HEK293 (cell line): Measurements from ENCODE around the gene GMIP.

ENCODE experiments used
- CTCF ChIA-PET: fragments of 350-600 bp; formaldehyde crosslinking; extraction: SDS; loops from one replicate; lab custom pipeline; 2021; ENCODE audit warnings: antibody characterized with exemption; lab: Yijun Ruan, JAX
- POLR2A ChIA-PET: fragments of 300-600 bp; formaldehyde crosslinking; extraction: SDS; loops from one replicate; lab custom pipeline; 2020; ENCODE audit warnings: antibody characterized with exemption, inconsistent platforms; lab: Yijun Ruan, JAX
- H3K27ac ChIP-seq: fragments of 200-500 bp; sonication (Bioruptor generic); 2 replicates; pipeline ENCODE4 v1.5.1; 2014; ENCODE audit warnings: low read depth, low read length, control low read depth, inconsistent platforms; ENCODE audit errors: extremely low read depth
- H3K36me3 ChIP-seq, 2 experiments: fragments of 200-500 bp in 1 of 2; sonication (Bioruptor generic) in 1 of 2; 1 replicate in 1 of 2; 2 replicates in 1 of 2; pipeline ENCODE4 v1.5.1; 2014 to 2017; ENCODE audit warnings: inconsistent platforms in 2 of 2, low read length in 2 of 2; ENCODE audit not compliant: control insufficient read depth in 2 of 2, insufficient read depth in 1 of 2
- H3K4me1 ChIP-seq: fragments of 200-500 bp; sonication (Bioruptor generic); 2 replicates; pipeline ENCODE4 v1.5.1; 2014; ENCODE audit warnings: mild to moderate bottlenecking, low read length, inconsistent platforms; ENCODE audit not compliant: control insufficient read depth, insufficient read depth
- H3K4me3 ChIP-seq: 2 replicates; pipeline ENCODE4 v1.5.1; 2011; ENCODE audit warnings: low read depth, mild to moderate bottlenecking, control low read depth, low read length, moderate library complexity
- H3K9me3 ChIP-seq: fragments of 200-500 bp; sonication (Bioruptor generic); 2 replicates; pipeline ENCODE4 v1.5.1; 2014; ENCODE audit warnings: low read depth, low read length, inconsistent platforms; ENCODE audit not compliant: control insufficient read depth, insufficient read depth
- ELK4 ChIP-seq: IDR thresholded peaks from 2 replicates; pipeline ENCODE4 v1.6.1; 2011; ENCODE audit warnings: mild to moderate bottlenecking, low read depth, low read length, borderline replicate concordance
- IKZF3 ChIP-seq: fragments of 450-650 bp; IDR thresholded peaks from 2 replicates; pipeline ENCODE4 v1.5.0; 2018; ENCODE audit warnings: missing biosample characterization, mild to moderate bottlenecking, missing genetic modification characterization, moderate library complexity
- KLF1 ChIP-seq: fragments of 450-650 bp; formaldehyde crosslinking; IDR thresholded peaks from 2 replicates; pipeline ENCODE4 v1.5.1; 2016; ENCODE audit warnings: missing biosample characterization, missing genetic modification characterization
- SCRT2 ChIP-seq: fragments of 450-650 bp; formaldehyde crosslinking; IDR thresholded peaks from 2 replicates; pipeline ENCODE4 v1.5.1; 2016; ENCODE audit warnings: missing biosample characterization, missing genetic modification characterization
- ZBTB20 ChIP-seq: fragments of 450-650 bp; formaldehyde crosslinking; IDR thresholded peaks from 2 replicates; pipeline ENCODE4 v1.5.1; 2016; ENCODE audit warnings: missing biosample characterization, missing genetic modification characterization
- ZFP37 ChIP-seq: fragments of 450-650 bp; formaldehyde crosslinking; IDR thresholded peaks from 2 replicates; pipeline ENCODE4 v1.5.1; 2016; ENCODE audit warnings: missing biosample characterization, missing genetic modification characterization
- ZNF10 ChIP-seq: fragments of 450-650 bp; formaldehyde crosslinking; IDR thresholded peaks from 2 replicates; pipeline ENCODE4 v1.5.1; 2017; ENCODE audit warnings: missing biosample characterization, missing genetic modification characterization
- ZNF146 ChIP-seq: fragments of 450-650 bp; formaldehyde crosslinking; IDR thresholded peaks from 2 replicates; pipeline ENCODE4 v1.5.1; 2016; ENCODE audit warnings: missing biosample characterization, missing genetic modification characterization
- ZNF2 ChIP-seq: fragments of 450-650 bp; formaldehyde crosslinking; IDR thresholded peaks from 2 replicates; pipeline ENCODE4 v1.5.1; 2016; ENCODE audit warnings: missing biosample characterization, missing genetic modification characterization
- ZNF202 ChIP-seq: fragments of 450-650 bp; formaldehyde crosslinking; IDR thresholded peaks from 2 replicates; pipeline ENCODE4 v1.5.1; 2016; ENCODE audit warnings: missing biosample characterization, missing genetic modification characterization, borderline replicate concordance
- ZNF24 ChIP-seq: fragments of 450-650 bp; formaldehyde crosslinking; IDR thresholded peaks from 2 replicates; pipeline ENCODE4 v1.5.1; 2016; ENCODE audit warnings: missing biosample characterization, missing genetic modification characterization
- ZNF354C ChIP-seq: fragments of 450-650 bp; formaldehyde crosslinking; IDR thresholded peaks from 2 replicates; pipeline ENCODE4 v1.5.1; 2016; ENCODE audit warnings: missing biosample characterization, missing genetic modification characterization, low read depth, borderline replicate concordance
- ZNF391 ChIP-seq: fragments of 450-650 bp; formaldehyde crosslinking; IDR thresholded peaks from 2 replicates; pipeline ENCODE4 v1.5.1; 2016; ENCODE audit warnings: low read depth, missing biosample characterization, missing genetic modification characterization, borderline replicate concordance
- ZNF394 ChIP-seq: fragments of 450-650 bp; formaldehyde crosslinking; IDR thresholded peaks from 2 replicates; pipeline ENCODE4 v1.5.1; 2016; ENCODE audit warnings: missing biosample characterization, missing genetic modification characterization, mild to moderate bottlenecking, moderate library complexity, borderline replicate concordance
- ZNF530 ChIP-seq: fragments of 450-650 bp; formaldehyde crosslinking; IDR thresholded peaks from 2 replicates; pipeline ENCODE4 v1.5.1; 2016; ENCODE audit warnings: low read depth, missing biosample characterization, missing genetic modification characterization
- ZNF558 ChIP-seq: fragments of 450-650 bp; formaldehyde crosslinking; IDR thresholded peaks from 2 replicates; pipeline ENCODE4 v1.5.1; 2016; ENCODE audit warnings: missing biosample characterization, missing genetic modification characterization
- ZNF670 ChIP-seq: fragments of 450-650 bp; formaldehyde crosslinking; IDR thresholded peaks from 2 replicates; pipeline ENCODE4 v1.5.1; 2016; ENCODE audit warnings: missing biosample characterization, missing genetic modification characterization, low read depth
- ZNF677 ChIP-seq: fragments of 450-650 bp; IDR thresholded peaks from 2 replicates; pipeline ENCODE4 v1.5.0; 2018; ENCODE audit warnings: missing biosample characterization, mild to moderate bottlenecking, missing genetic modification characterization, moderate library complexity
- ZNF837 ChIP-seq: fragments of 450-650 bp; formaldehyde crosslinking; IDR thresholded peaks from 2 replicates; pipeline ENCODE4 v1.5.1; 2016; ENCODE audit warnings: missing biosample characterization, missing genetic modification characterization
- TF ChIP-seq, protein P1 (sequence below): fragments of 450-650 bp; formaldehyde crosslinking; IDR thresholded peaks from 2 replicates; pipeline ENCODE4 v1.5.1; 2016; ENCODE audit warnings: missing biosample characterization, missing genetic modification characterization, borderline replicate concordance
- TF ChIP-seq, protein P2 (sequence below): fragments of 450-650 bp; formaldehyde crosslinking; IDR thresholded peaks from 2 replicates; pipeline ENCODE4 v1.5.1; 2016; ENCODE audit warnings: missing biosample characterization, missing genetic modification characterization
- TF ChIP-seq, protein P3 (sequence below): fragments of 450-650 bp; formaldehyde crosslinking; IDR thresholded peaks from 2 replicates; pipeline ENCODE4 v1.5.1; 2016; ENCODE audit warnings: missing biosample characterization, missing genetic modification characterization

Gene GMIP

DNA sequence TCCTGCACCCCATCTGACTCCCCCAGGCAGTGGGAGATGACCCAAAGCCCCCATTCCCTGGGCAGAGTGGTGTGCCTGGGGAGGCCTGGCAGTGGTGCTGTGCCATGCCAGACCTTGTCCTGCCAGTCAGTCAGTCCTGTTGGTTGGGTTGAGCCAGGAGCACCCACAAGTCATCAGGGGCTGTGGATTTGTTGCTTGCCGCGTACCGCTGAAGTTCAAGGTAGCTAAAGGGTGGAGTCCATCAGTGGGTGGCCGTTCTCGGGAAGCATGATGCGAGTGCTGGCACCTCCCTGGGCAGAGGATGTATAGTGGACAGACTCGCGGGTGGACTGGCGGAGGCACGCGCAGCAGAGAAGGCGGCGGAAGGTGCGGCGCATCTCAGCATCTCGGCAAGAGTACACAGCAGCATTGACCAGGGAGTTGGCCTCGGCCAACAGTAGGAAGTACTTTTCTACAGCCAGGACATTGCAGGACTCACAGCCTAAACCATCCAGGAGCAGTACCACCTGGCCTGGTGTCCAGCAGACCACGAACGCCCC, 19.4 kb downstream of the GMIP start:
- ChIA-PET POLR2A (no interaction called here), CTCF (interaction anchor here (0.6 kb wide), 1 partner anchor 19 kb away, joined by 3 read pairs; no protein-coding TSS in a partner anchor)
- Histone ChIP-seq H3K36me3 (no peaks in the 10 kb centered on the region; a peak in 1 of 3 replicates), H3K4me1 (no peaks in the 10 kb centered on the region), H3K9me3 (no peaks in the 10 kb centered on the region), H3K27ac (no peak overlapping the region), H3K4me3 (no peak overlapping the region)
- TF ChIP-seq ZFP37 (tag by site-specific recombination) (no peak), ZNF391 (tag by site-specific recombination) (no peak), ZNF202 (tag by site-specific recombination) (no peak), ZNF558 (no peak), SCRT2 (tag by site-specific recombination) (no peak), ZNF677 (tag by site-specific recombination) (no peak), ZNF837 (no peak), ZNF394 (no peak)
- TF ChIP-seq, protein P1, sequence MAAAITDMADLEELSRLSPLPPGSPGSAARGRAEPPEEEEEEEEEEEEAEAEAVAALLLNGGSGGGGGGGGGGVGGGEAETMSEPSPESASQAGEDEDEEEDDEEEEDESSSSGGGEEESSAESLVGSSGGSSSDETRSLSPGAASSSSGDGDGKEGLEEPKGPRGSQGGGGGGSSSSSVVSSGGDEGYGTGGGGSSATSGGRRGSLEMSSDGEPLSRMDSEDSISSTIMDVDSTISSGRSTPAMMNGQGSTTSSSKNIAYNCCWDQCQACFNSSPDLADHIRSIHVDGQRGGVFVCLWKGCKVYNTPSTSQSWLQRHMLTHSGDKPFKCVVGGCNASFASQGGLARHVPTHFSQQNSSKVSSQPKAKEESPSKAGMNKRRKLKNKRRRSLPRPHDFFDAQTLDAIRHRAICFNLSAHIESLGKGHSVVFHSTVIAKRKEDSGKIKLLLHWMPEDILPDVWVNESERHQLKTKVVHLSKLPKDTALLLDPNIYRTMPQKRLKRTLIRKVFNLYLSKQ, result no peak

DNA sequence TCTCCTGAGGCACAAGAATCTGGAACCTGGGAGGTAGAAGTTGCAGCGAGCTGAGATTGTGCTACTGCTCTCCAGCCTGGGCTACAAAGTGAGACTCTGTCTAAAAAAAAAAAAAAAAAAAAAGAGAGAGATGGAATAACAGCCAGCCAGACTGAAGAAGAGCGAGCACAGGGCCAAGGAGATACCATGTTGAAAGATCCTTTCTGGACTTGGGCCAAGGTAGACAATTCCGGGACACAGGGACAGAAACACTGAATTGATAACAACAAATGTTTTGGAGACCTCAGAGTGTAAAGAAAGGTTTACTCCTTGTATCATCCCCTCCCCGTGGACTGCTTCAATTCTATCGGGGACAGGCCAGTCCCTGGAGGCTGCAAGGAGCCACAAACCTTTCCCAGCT, 20.1 kb downstream of the GMIP start:
- ChIA-PET CTCF (no interaction called here), POLR2A (no interaction called here)
- no peaks in the 10 kb centered on the region for H3K9me3 ChIP-seq
- H3K27ac ChIP-seq, result no peak overlapping the region
- no peak overlapping the region for H3K4me3 ChIP-seq
- no peaks in the 10 kb centered on the region for H3K4me1 ChIP-seq
- H3K36me3 ChIP-seq, result no peaks in the 10 kb centered on the region; a peak in 1 of 3 replicates
- TF ChIP-seq, protein P2, sequence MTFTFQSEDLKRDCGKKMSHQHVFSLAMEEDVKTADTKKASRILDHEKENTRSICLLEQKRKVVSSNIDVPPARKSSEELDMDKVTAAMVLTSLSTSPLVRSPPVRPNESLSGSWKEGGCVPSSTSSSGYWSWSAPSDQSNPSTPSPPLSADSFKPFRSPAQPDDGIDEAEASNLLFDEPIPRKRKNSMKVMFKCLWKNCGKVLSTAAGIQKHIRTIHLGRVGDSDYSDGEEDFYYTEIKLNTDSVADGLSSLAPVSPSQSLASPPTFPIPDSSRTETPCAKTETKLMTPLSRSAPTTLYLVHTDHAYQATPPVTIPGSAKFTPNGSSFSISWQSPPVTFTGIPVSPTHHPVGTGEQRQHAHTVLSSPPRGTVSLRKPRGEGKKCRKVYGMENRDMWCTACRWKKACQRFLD, result no peak
- no peak for TF ChIP-seq ZNF146 (tag by site-specific recombination)
- no peak for TF ChIP-seq ZNF670
- TF ChIP-seq IKZF3 (tag by site-specific recombination), result no peak
- no peak for TF ChIP-seq ZNF2 (tag by site-specific recombination)
- TF ChIP-seq KLF1, result no peak
- TF ChIP-seq ZNF354C (tag by site-specific recombination), result no peak
- TF ChIP-seq ELK4, result no peak
- no peak for TF ChIP-seq ZNF24
- TF ChIP-seq, protein P3, sequence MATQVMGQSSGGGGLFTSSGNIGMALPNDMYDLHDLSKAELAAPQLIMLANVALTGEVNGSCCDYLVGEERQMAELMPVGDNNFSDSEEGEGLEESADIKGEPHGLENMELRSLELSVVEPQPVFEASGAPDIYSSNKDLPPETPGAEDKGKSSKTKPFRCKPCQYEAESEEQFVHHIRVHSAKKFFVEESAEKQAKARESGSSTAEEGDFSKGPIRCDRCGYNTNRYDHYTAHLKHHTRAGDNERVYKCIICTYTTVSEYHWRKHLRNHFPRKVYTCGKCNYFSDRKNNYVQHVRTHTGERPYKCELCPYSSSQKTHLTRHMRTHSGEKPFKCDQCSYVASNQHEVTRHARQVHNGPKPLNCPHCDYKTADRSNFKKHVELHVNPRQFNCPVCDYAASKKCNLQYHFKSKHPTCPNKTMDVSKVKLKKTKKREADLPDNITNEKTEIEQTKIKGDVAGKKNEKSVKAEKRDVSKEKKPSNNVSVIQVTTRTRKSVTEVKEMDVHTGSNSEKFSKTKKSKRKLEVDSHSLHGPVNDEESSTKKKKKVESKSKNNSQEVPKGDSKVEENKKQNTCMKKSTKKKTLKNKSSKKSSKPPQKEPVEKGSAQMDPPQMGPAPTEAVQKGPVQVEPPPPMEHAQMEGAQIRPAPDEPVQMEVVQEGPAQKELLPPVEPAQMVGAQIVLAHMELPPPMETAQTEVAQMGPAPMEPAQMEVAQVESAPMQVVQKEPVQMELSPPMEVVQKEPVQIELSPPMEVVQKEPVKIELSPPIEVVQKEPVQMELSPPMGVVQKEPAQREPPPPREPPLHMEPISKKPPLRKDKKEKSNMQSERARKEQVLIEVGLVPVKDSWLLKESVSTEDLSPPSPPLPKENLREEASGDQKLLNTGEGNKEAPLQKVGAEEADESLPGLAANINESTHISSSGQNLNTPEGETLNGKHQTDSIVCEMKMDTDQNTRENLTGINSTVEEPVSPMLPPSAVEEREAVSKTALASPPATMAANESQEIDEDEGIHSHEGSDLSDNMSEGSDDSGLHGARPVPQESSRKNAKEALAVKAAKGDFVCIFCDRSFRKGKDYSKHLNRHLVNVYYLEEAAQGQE (tag by site-specific recombination), result no peak
- TF ChIP-seq ZBTB20 (tag by site-specific recombination), result no peak
- TF ChIP-seq ZNF530, result no peak
- no peak for TF ChIP-seq ZNF10
